Activated gamma-delta T cell treated with Interleukin-2 at 50 U/mL for 16 hours (primary cell): ENCODE results near the gene THADA.
"Not testable (repeated sequence)": the region's sequence is repeated elsewhere in the genome, so short reads cannot be mapped to it uniquely, and the experiment has no call there.

ENCODE experiments used
- DNase-seq: peaks from one replicate; pipeline ENCODE4 v3.0.0-alpha.2; 2020

THADA gene

DNA sequence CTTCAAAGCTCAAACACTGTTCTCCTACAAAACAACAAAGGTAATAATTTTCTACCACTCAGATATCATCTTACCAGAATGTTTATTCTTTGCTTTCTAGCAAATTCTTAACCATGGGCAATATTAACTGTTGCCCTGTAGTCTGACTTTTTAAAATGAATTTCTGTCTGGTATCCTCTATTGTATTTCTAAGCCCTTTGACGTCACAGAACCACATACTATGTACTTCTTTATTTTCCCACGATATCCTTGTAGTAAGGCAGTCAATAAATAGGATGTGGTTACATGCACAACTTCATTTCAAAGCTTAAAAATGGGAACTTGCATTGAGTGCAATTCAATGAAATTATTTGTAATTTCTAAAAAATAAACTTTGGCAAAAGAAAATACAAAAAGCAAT is 58.7 kb downstream of the THADA start:
- no peak for DNase-seq

- no peak for DNase-seq
Observed at GRCh38 chr2:43534569-43534968, 61.3 kb downstream of the THADA start.

DNA sequence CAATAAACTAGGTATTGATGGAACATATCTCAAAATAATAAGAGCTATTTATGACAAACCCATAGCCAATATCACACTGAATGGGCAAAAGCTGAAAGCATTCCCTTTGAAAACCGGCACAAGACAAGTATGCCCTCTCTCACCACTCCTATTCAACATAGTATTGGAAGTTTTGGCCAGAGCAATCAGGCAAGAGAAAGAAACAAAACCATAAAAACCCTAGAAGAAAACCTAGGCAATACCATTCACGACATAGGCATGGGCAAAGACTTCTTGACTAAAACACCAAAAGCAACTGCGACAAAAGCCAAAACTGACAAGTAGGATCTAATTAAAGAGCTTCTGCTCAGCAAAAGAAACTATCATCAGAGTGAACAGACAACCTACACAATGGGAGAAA is 63.3 kb downstream of the THADA start:
- not testable (repeated sequence) for DNase-seq

DNA sequence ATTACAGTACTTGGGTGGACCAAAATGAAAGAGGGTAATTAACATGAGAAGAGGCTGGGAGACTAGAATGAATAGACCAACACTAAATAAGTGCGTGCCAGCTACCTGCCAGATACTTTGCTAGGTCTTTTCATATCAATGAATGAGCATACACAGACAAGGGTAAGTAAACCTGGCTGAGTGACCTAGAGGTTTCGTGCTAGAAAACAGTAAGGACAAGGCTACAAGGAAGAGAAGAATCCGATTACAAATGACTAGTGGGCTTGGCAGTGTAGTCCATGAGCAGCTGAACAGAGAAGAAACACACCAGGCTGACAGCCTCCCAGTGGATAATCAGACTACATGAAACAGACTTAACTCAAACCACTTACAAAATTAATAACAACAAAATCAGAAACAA is 64.6 kb downstream of the THADA start:
- DNase-seq: no peak

- DNase-seq: no peak
Observed at GRCh38 chr2:43526994-43527393, 68.8 kb downstream of the THADA start.

DNA sequence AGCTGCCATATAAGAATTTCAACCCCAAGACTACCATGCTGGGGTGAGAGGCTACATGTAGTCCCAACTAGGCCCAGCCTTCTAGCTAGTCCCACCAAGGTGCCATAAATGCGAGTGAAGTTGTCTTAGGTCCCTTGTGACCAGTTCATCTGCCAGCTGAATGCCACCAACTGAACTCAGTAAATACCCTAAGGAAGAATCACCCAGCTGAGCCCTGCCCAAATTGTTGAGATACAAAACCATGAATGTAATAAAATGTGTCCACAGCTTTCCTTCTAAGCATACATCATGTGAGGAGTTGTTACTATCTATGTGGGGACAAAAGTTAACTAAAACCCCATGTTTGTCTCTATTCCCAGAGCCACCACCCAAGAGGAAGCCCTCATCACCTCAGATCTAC is 70.3 kb downstream of the THADA start:
- no peak for DNase-seq

DNA sequence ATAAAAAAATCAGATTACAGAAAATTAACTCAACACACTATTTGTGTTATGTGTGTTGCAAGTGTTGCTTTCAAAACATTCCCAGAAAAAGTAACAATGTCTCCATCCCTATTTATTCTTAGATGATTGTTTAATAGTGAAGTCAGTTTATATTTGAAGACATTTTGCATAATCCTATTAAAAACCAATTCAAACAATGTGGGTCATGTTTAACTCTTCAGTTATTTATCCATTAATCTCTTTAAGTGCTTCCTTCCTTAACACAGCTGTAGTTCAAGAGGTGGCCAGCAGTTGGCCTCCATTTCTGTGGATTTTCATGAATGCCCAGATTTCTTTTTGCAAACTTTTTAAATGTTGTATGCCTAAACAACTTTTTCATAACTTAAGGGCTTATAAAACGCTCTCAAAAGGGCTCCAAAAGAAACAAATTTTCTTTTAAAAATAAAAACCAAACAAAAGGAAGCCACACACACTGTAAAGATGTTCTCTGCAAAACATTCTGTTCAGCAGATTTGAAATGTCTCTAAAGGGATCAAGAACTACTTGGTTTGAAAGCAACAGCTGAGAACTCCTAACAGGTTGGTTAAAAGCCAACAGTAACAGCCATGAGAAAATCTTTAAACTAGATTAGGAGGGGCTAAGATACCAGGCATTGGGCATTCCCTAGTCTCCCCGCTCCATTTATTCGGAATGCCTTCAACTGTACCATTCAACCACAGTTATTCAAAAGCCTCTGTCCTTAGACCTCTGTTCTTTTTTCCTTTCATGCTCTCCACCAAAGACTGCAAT is 71.5 kb downstream of the THADA start:
- DNase-seq: no peak

GRCh38 chr2:43522177-43522576 is 73.7 kb downstream of the THADA start:
- no peak for DNase-seq

GRCh38 chr2:43521568-43521967 is 74.3 kb downstream of the THADA start:
- no peak for DNase-seq

DNA sequence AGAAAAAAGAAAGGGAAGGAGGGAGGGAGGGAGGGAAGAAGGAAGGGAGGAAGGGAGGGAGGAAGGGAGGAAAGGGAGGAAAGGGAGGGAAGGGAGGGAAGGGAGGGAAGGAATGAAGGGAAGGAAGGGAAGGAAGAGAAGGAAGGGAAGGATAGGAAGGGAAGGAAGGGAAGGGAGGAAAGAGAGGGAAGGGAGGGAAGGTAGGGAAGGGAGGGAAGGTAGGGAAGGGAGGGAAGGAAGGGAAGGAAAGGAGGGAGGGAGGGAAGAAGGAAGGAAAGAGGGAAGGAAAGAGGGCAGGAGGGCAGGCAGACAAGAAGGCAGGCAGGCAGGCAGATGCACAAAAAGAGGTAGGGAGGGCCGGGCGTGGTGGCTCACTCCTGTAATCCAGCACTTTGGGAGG is 74.9 kb downstream of the THADA start:
- DNase-seq: no peak

DNA sequence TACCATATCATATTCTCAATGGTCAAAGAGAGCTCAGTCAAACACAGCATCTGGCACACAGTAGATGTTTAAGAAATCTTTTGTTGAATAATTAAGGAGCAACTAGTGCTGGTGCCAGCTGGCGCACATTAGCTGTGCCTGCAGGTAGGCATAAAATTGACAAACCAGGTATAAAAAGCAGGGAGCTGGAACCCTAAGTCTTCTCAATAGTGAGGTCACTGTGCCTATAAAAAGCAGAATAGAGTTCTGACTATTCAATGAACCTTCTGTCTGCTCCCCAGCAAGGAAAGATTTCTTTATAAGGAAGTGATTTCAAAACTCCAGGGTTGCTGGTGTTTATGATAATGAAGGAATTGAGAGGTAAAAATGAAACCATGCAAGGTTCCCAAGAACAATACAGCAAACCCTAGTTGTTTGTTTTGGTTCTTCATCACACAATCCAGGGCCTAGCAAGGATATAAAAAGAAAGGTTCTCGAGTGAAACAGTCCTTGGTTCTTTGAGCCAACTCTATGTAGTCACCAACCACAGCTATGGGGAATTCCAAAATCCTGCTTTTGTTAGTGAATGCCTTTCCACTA is 76.1 kb downstream of the THADA start:
- DNase-seq: no peak

- no peak for DNase-seq
Observed at GRCh38 chr2:43518718-43519117, 77.1 kb downstream of the THADA start.

GRCh38 chr2:43518181-43518580 is 77.7 kb downstream of the THADA start:
- DNase-seq: no peak

- no peak for DNase-seq
Observed at GRCh38 chr2:43515807-43516497, 79.9 kb downstream of the THADA start.

DNA sequence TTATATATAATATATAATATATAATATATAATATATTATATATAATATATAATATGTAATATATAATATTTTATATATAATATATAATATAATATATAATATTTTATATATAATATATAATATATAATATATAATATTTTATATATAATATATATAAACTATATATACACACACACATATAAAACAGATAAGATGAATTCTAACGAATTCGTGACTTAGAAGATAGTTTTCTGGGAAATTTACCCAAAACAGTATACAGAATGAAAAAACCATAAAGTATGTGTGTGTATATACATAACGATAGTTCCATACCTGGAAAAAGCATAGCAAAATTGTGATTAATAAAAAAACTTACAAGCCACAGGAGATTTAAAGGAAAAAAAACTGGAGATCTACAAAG is 80.6 kb downstream of the THADA start:
- DNase-seq: no peak

GRCh38 chr2:43513796-43514195 is 82.0 kb downstream of the THADA start:
- no peak for DNase-seq

- no peak for DNase-seq
Observed at GRCh38 chr2:43513216-43513615, 82.6 kb downstream of the THADA start.

DNA sequence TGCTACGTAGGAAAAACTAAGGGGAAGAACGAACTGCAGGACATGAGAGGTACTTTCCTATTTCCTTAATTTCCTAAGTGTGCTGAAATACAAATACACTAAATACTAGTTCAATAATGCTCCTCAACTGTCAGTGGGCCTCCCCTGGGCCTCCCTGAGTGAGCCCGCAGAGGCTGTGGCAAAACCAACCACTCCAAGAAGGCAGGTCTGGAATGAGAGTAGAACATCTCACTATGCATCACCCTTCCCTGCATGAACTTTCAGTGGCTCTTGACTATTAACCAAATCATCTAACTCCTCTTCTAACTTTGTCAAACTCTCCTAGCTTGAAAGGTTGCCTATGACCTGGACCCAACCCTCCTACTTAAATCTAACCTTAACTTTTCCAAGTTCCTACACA is 84.6 kb downstream of the THADA start:
- DNase-seq: no peak

- no peak for DNase-seq
Observed at GRCh38 chr2:43509886-43510285, 86.0 kb downstream of the THADA start.

GRCh38 chr2:43508209-43508608 is 87.6 kb downstream of the THADA start:
- DNase-seq: peak; percentile 4

DNA sequence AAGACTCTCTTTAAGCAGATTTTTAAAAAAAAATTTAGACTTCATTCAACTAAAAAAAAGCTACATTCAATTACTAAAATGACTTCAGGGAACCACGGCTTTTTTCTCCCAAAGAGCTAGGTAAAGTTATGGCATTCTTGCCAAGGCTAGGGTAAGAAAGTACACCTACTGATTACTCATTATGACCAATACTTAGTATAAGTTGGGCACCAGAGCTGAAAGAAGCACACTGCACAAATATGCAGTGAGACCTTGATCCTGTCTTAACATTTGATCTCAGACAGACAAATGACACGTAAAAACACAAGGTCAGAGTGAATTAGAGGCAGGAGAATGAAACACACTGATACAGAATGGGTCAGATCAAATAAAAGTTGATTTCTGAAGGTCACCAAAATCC is 88.7 kb downstream of the THADA start:
- no peak for DNase-seq

DNA sequence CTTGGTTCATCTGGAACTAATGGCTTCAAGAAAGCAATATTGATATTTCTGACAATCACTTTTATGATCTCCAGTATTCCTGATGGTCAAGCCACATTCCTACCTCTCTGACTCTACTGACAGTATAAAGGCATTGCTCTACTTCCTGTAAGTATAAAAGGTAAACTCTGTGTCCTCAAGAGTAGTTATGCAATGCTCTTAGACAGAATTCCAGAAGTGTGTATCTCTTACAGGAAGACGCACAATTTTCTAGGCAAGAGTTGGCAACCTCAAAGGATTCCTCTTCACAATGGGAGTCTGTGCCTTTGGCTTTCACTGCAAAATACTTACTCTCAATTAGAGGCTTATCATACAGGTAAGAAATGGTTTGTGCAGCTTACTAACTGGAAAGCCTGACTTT is 100.1 kb downstream of the THADA start:
- no peak for DNase-seq

DNA sequence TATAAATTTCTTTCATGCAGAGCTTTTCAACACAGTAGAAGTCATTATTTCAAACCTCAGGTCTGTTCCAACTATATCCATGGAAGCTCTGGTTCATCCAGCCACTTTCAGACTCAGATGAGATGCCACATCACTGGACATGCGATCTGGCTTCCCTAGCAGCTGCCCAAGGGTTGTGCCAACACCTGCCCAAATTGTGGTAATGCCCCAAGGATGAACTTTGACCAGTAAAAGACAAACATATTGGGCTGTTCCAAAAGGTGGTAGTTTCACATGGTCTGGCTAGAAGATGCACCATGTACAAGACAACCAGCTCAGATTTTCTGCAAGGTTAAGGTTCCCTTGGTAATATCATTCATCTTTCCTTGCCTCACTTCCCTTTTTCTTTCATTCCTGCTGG is 101.9 kb downstream of the THADA start:
- no peak for DNase-seq

DNA sequence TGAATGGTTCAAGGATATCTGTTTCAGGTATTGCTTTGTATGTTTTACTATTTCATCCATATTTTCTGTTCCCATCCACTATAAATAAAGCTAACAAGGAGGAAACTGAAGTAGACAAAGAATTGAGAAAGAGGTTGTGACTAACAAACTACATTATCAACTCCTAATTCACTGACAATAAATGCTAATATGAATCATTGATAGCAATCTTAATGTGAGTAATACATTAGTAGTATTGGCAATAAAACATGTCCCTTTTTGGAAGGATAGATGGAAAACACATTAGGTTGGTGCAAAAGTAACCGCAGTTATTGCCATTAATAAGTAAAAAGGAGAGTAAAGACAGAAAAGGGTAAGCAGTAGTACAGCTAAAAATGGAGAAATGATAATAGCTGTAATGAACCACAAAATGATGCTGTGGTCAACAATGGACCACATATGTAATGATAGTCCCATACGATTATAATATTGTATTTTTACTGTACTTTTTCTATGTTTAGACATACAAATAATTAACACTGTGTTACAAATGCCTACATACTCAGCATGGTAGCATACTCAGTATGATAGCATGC is 104.7 kb downstream of the THADA start:
- no peak for DNase-seq
